Trophoblast cell (in vitro differentiated cells and primary cell): ENCODE data around the gene PLCB2.

Experiments
- DNase-seq, 2 donors: peaks; one replicate each; pipeline ENCODE4 v3.0.0-alpha.2; 2016
- H2AFZ ChIP-seq: 2 replicates; pipeline ENCODE4 v1.6.1; 2013; ENCODE audit warnings: low read length, moderate library complexity, mild to moderate bottlenecking; ENCODE audit not compliant: insufficient read depth, poor library complexity
- H2AK5ac ChIP-seq: 2 replicates; pipeline ENCODE4 v1.6.1; 2013; ENCODE audit warnings: mild to moderate bottlenecking, low read length
- H2BK120ac ChIP-seq: 2 replicates; pipeline ENCODE4 v1.6.1; 2013; ENCODE audit warnings: low read length, mild to moderate bottlenecking, moderate library complexity; ENCODE audit not compliant: insufficient read depth, poor library complexity
- H2BK12ac ChIP-seq: 2 replicates; pipeline ENCODE4 v1.6.1; 2013; ENCODE audit warnings: mild to moderate bottlenecking, low read length, moderate library complexity
- H2BK5ac ChIP-seq: 2 replicates; pipeline ENCODE4 v1.6.1; 2013; ENCODE audit warnings: low read length, low read depth, moderate library complexity, mild to moderate bottlenecking; ENCODE audit not compliant: poor library complexity
- H3K14ac ChIP-seq: 2 replicates; pipeline ENCODE4 v1.6.1; 2013; ENCODE audit warnings: mild to moderate bottlenecking, low read length
- H3K18ac ChIP-seq: 2 replicates; pipeline ENCODE4 v1.6.1; 2013; ENCODE audit warnings: mild to moderate bottlenecking, low read length
- H3K23ac ChIP-seq: 2 replicates; pipeline ENCODE4 v1.6.1; 2013; ENCODE audit warnings: low read length
- H3K27ac ChIP-seq: 2 replicates; pipeline ENCODE4 v1.5.1; 2013; ENCODE audit warnings: low read depth, mild to moderate bottlenecking, inconsistent platforms, low read length, moderate library complexity
- H3K27me3 ChIP-seq: 2 replicates; pipeline ENCODE4 v1.6.1; 2013; ENCODE audit warnings: inconsistent platforms, mild to moderate bottlenecking, low read length, moderate library complexity; ENCODE audit not compliant: insufficient read depth
- H3K36me3 ChIP-seq, 2 experiments: 1 replicate in 1 of 2; 2 replicates in 1 of 2; pipeline ENCODE4 v1.6.1; 2013; ENCODE audit warnings: low read length in 2 of 2, mild to moderate bottlenecking in 2 of 2, moderate library complexity in 1 of 2; ENCODE audit not compliant: insufficient read depth in 2 of 2, control insufficient read depth in 1 of 2
- H3K4ac ChIP-seq: 2 replicates; pipeline ENCODE4 v1.6.1; 2013; ENCODE audit warnings: low read depth, mild to moderate bottlenecking, low read length, moderate library complexity
- H3K4me1 ChIP-seq, 2 experiments: 1 replicate in 1 of 2; 2 replicates in 1 of 2; pipeline ENCODE4 v1.6.1; 2013; ENCODE audit warnings: low read length in 2 of 2, mild to moderate bottlenecking in 2 of 2, moderate library complexity in 1 of 2; ENCODE audit not compliant: insufficient read depth in 2 of 2, control insufficient read depth in 1 of 2
- H3K4me2 ChIP-seq: 2 replicates; pipeline ENCODE4 v1.6.1; 2013; ENCODE audit warnings: inconsistent platforms, mild to moderate bottlenecking, low read length, moderate library complexity
- H3K4me3 ChIP-seq: 2 replicates; pipeline ENCODE4 v1.5.1; 2013; ENCODE audit warnings: mild to moderate bottlenecking, low read depth, low read length, inconsistent platforms
- H3K79me1 ChIP-seq: one replicate; pipeline ENCODE4 v1.6.1; 2013; ENCODE audit warnings: low read length
- H3K79me2 ChIP-seq: 2 replicates; pipeline ENCODE4 v1.6.1; 2013; ENCODE audit warnings: low read length, mild to moderate bottlenecking; ENCODE audit not compliant: control insufficient read depth, insufficient read depth, poor library complexity
- H3K9ac ChIP-seq: 2 replicates; pipeline ENCODE4 v1.6.1; 2013; ENCODE audit warnings: mild to moderate bottlenecking, low read length
- H3K9me3 ChIP-seq: 2 replicates; pipeline ENCODE4 v1.6.1; 2013; ENCODE audit warnings: low read depth, mild to moderate bottlenecking, control low read depth, inconsistent platforms, low read length; ENCODE audit not compliant: insufficient read depth
- H4K12ac ChIP-seq: 2 replicates; pipeline ENCODE4 v1.6.1; 2013; ENCODE audit warnings: low read depth, mild to moderate bottlenecking, low read length, moderate library complexity
- H4K8ac ChIP-seq: 2 replicates; pipeline ENCODE4 v1.6.1; 2013; ENCODE audit warnings: low read depth, mild to moderate bottlenecking, low read length, moderate library complexity
- H4K91ac ChIP-seq: one replicate; pipeline ENCODE4 v1.6.1; 2013; ENCODE audit warnings: low read depth, mild to moderate bottlenecking, low read length, moderate library complexity
- WGBS: extraction: QIAGEN DNeasy Blood & Tissue Kit; methylation state at CpG from one replicate; pipeline ENCODE4 v1.1.7; 2013; ENCODE audit warnings: missing lambda C conversion rate; ENCODE audit not compliant: insufficient read length, insufficient coverage; ENCODE audit errors: extremely low coverage; 5-methylcytosine and 5-hydroxymethylcytosine counted together

The PLCB2 gene

DNA sequence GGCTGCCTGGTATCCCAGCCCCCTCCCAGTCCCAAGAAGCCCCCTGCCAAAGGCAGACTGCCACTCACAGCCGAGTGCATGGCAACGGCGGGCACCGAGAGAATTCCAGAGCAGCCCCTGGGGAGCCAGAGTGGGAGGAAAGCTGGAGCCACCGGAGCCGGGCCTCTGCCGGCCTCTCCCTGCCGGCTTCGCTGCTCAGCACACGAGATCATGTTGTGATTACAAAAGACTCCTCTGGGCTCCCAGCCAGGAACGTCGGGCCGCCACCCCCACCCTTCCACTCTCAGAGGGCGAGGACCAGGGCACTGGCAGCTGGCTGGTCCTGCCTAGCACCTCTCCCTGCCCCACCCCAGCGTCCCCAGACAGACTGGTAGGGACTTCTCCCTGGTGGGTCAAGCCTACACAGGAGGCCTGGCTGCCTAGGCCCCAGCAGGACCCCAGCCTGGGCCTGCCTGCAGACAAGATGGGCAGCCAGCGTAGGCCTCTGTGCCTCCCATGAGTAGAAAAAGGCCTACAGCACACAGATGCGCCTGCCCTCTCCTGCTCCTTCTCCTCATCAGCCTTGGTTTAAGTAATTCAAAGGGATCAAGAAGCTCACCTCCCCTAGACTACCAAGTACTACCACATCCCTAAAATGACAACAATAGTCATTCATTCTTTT, 33.1 kb upstream of the PLCB2 start, which contains the start of gene CCDC9B:
Gene CCDC9B, minus strand, starts transcription at position 200 of the 661 bp plus-strand sequence. Its CDS starts 120 bp downstream, at position 80.
- H3K36me3 ChIP-seq: no peaks in the 10 kb centered on the region
- H3K27me3 ChIP-seq: no peaks in the 10 kb centered on the region
- no peak within 1 kb of the TSS for H3K27ac ChIP-seq
- peaks cover 5% of the 10 kb centered on the region for H3K79me1 ChIP-seq
- no CpG with 5 or more reads among the region's 17 CpGs for WGBS
- H4K8ac ChIP-seq: peak within 1 kb of the TSS; percentile 19
- H3K9me3 ChIP-seq: no peaks in the 10 kb centered on the region
- no peak within 1 kb of the TSS for H2AFZ ChIP-seq
- H2BK12ac ChIP-seq: peak within 1 kb of the TSS; percentile 19
- peak within 1 kb of the TSS; percentile 22 for H2AK5ac ChIP-seq
- H2BK120ac ChIP-seq: peak within 1 kb of the TSS; percentile 8
- no peak within 1 kb of the TSS for H2BK5ac ChIP-seq
- H4K12ac ChIP-seq: no peak within 1 kb of the TSS
- H3K23ac ChIP-seq: no peak within 1 kb of the TSS
- H3K79me2 ChIP-seq: no peaks in the 10 kb centered on the region
- H3K4me1 ChIP-seq: peaks cover 8 to 9% of the 10 kb centered on the region in 2 experiments
- H3K4me2 ChIP-seq: no peak within 1 kb of the TSS
- peak within 1 kb of the TSS; percentile 9 for H4K91ac ChIP-seq
- peak in 1 of 2 donors; percentile 31 for DNase-seq
- peak within 1 kb of the TSS; percentile 29 for H3K14ac ChIP-seq
- no peak within 1 kb of the TSS for H3K18ac ChIP-seq
- H3K4ac ChIP-seq: no peak within 1 kb of the TSS
- no peak within 1 kb of the TSS for H3K9ac ChIP-seq
- H3K4me3 ChIP-seq: no peak within 1 kb of the TSS

DNA sequence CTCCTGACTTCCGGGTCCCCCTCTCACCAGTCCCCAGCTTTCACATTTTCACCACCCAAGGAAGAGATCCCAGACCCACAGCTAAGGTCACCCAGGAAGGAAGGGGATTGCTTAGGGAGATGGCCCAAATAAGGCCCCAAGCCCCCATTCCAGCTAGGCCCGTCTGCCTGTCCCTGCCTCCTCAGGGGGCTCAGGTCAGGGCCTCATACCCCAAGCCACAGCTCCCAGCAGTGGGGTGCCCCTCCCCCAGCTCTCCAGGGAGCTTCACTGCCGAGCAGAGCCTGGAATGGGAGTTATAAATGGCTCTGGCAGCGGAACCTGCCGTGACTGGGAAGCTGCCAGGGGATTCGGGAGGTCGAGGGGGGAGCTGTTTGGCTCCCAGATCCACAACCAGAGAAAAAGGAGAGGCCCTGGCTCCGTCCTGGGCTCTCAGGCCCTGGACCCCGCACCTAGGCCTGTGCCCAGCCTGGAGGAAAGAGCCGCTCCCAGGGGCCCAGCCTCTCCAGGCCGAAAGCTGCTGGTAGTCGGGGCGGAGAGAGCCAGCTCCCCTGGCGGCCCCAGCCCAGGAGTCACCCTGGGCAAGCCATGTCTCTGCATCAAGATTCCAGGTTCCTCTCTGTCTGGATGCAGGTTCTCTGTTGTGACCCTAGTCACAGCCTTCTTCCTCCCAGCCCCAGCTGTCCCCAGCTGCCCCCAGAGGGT, 32.5 kb upstream of the PLCB2 start:
- H3K18ac ChIP-seq: no peak overlapping the region
- peak; percentile 63 to 73 for DNase-seq
- peak overlapping the region; percentile 29 for H3K14ac ChIP-seq
- H4K8ac ChIP-seq: peak overlapping the region; percentile 19
- H3K4ac ChIP-seq: no peak overlapping the region
- H3K27me3 ChIP-seq: no peaks in the 10 kb centered on the region
- H4K12ac ChIP-seq: no peak overlapping the region
- H3K36me3 ChIP-seq: no peaks in the 10 kb centered on the region
- no peaks in the 10 kb centered on the region for H3K9me3 ChIP-seq
- peak overlapping the region; percentile 22 for H2AK5ac ChIP-seq
- no peak overlapping the region for H2BK5ac ChIP-seq
- H3K4me3 ChIP-seq: no peak overlapping the region
- H3K23ac ChIP-seq: no peak overlapping the region
- H4K91ac ChIP-seq: peak overlapping the region; percentile 9
- H2AFZ ChIP-seq: no peak overlapping the region
- peak overlapping the region; percentile 19 for H2BK12ac ChIP-seq
- H3K4me1 ChIP-seq: peaks cover 15 to 16% of the 10 kb centered on the region in 2 experiments
- H3K79me2 ChIP-seq: no peaks in the 10 kb centered on the region
- H3K27ac ChIP-seq: no peak overlapping the region
- H3K9ac ChIP-seq: no peak overlapping the region
- peak overlapping the region; percentile 8 for H2BK120ac ChIP-seq
- no peak overlapping the region for H3K4me2 ChIP-seq
- peaks cover 11% of the 10 kb centered on the region for H3K79me1 ChIP-seq
- no CpG with 5 or more reads among the region's 14 CpGs for WGBS

GRCh38 chr15:40339621-40339945, 31.8 kb upstream of the PLCB2 start:
- DNase-seq: no peak
- WGBS: no CpG with 5 or more reads among the region's 7 CpGs
- no peak overlapping the region for H4K8ac ChIP-seq
- no peaks in the 10 kb centered on the region for H3K27me3 ChIP-seq
- H2BK120ac ChIP-seq: no peak overlapping the region
- no peak overlapping the region for H3K4me3 ChIP-seq
- H3K9ac ChIP-seq: no peak overlapping the region
- H3K9me3 ChIP-seq: no peaks in the 10 kb centered on the region
- peak overlapping the region; percentile 19 for H2BK12ac ChIP-seq
- no peak overlapping the region for H2BK5ac ChIP-seq
- no peaks in the 10 kb centered on the region for H3K36me3 ChIP-seq
- H2AK5ac ChIP-seq: peak overlapping the region; percentile 48
- H4K12ac ChIP-seq: no peak overlapping the region
- no peak overlapping the region for H4K91ac ChIP-seq
- no peak overlapping the region for H3K4me2 ChIP-seq
- H2AFZ ChIP-seq: no peak overlapping the region
- H3K14ac ChIP-seq: peak overlapping the region; percentile 16
- peaks cover 20 to 22% of the 10 kb centered on the region in 2 experiments for H3K4me1 ChIP-seq
- no peak overlapping the region for H3K23ac ChIP-seq
- H3K79me2 ChIP-seq: no peaks in the 10 kb centered on the region
- no peak overlapping the region for H3K27ac ChIP-seq
- H3K4ac ChIP-seq: no peak overlapping the region
- H3K79me1 ChIP-seq: peaks cover 14% of the 10 kb centered on the region
- H3K18ac ChIP-seq: no peak overlapping the region

DNA sequence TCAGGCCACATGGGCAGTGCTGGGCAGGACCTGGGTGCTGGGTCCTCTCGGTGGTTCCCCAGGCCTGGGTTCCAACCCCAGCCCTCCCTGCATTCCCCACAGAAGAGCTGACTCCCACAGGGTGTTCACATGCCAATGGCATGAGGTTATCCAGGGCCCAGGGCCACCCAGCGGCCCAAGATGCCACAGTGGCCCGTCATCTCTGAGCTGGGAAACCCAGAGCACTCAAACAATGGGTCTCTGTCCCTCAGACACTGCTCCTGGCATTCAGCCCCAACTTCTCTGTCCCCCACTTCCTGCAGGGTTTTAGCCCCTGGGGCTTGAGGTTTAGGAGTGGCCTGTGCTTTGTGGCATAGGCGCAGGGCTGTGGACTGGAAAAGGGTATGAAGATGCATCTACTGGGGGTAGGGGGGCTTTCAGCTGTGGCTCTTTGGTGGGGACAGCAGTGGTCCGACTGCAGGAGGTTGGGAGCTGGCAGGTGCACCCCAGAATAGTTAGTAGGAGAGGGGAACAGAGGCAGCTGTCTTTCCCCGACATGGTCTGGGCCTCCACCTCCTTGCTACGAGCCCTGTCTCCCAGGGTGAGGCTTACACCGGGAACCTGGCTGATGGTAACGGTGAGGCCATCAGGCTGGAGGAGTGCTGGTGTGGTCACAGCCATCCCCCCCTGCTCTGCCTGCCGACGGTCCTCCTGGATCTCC, 31.3 kb upstream of the PLCB2 start:
- Histone ChIP-seq H3K14ac (peak overlapping the region; percentile 16), H3K4me3 (no peak overlapping the region), H3K9ac (no peak overlapping the region), H3K23ac (no peak overlapping the region), H3K4me2 (no peak overlapping the region), H3K4ac (no peak overlapping the region), H2AFZ (no peak overlapping the region), H3K79me2 (no peaks in the 10 kb centered on the region), H3K27me3 (no peaks in the 10 kb centered on the region), H2BK12ac (no peak overlapping the region), H3K27ac (no peak overlapping the region), H4K8ac (no peak overlapping the region), H2BK120ac (no peak overlapping the region), H3K9me3 (no peaks in the 10 kb centered on the region), H4K12ac (no peak overlapping the region), H3K4me1 (peaks cover 25 to 27% of the 10 kb centered on the region in 2 experiments), H3K36me3 (no peaks in the 10 kb centered on the region), H3K79me1 (peaks cover 18% of the 10 kb centered on the region), H2AK5ac (peak overlapping the region; percentile 48), H2BK5ac (no peak overlapping the region), H4K91ac (no peak overlapping the region), H3K18ac (no peak overlapping the region)
- DNase-seq: peak; percentile 90 to 92
- no CpG with 5 or more reads among the region's 11 CpGs for WGBS
